Kidney (tissue), 14 donors: ENCODE measurements around the gene DUSP22. TPM values are rescaled to one million over a fixed set of nuclear protein-coding genes. Genes with fewer than 3 reads are reported as not detected.

Experiments
- DNase-seq, 5 donors: peaks; one replicate each; pipeline ENCODE4 v3.0.0-alpha.2; 2013 to 2020
- FAIRE-seq: peaks from 2 replicates; lab custom pipeline; 2012; peaks lifted over from hg19 to GRCh38; lab: Jason Lieb, UNC
- H3K27ac ChIP-seq, 2 donors: one replicate each; pipeline ENCODE4 v1.7.0; 2013; ENCODE audit warnings: low read depth in 2 of 2, low read length in 2 of 2, inconsistent platforms in 1 of 2
- H3K27me3 ChIP-seq: one replicate; pipeline ENCODE4 v1.7.1; 2013; ENCODE audit warnings: low read length, inconsistent platforms; ENCODE audit not compliant: control insufficient read depth, insufficient read depth
- H3K36me3 ChIP-seq, 3 donors: one replicate each; pipeline versions ENCODE4 v1.7.0 to v1.7.1; 2013; ENCODE audit warnings: low read length in 3 of 3, control low read depth in 1 of 3, inconsistent platforms in 1 of 3; ENCODE audit not compliant: insufficient read depth in 3 of 3, control insufficient read depth in 2 of 3
- H3K4me1 ChIP-seq, 3 donors: one replicate each; pipeline versions ENCODE4 v1.7.0 to v1.7.1; 2013; ENCODE audit warnings: low read length in 3 of 3, inconsistent platforms in 1 of 3, low read depth in 1 of 3; ENCODE audit not compliant: control insufficient read depth in 2 of 3, insufficient read depth in 2 of 3
- H3K4me3 ChIP-seq, 3 donors: one replicate each; pipeline versions ENCODE4 v1.7.0 to v1.8.1; 2013; ENCODE audit warnings: low read length in 3 of 3, control low read depth in 1 of 3, inconsistent platforms in 1 of 3
- H3K9ac ChIP-seq, 3 donors: one replicate each; pipeline versions ENCODE4 v1.7.0 to v1.7.1; 2013; ENCODE audit warnings: low read length in 3 of 3, control low read depth in 1 of 3, inconsistent platforms in 1 of 3
- H3K9me3 ChIP-seq, 3 donors: one replicate each; pipeline versions ENCODE4 v1.7.0 to v1.7.1; 2013; ENCODE audit warnings: low read length in 3 of 3, control low read depth in 1 of 3, inconsistent platforms in 1 of 3; ENCODE audit not compliant: control insufficient read depth in 2 of 3, insufficient read depth in 1 of 3
- CTCF ChIP-seq: IDR thresholded peaks from 3 replicates; pipeline ENCODE4 v1.5.1; 2012; ENCODE audit warnings: mild to moderate bottlenecking, moderate library complexity, borderline replicate concordance; ENCODE audit not compliant: insufficient read depth; ENCODE audit errors: extremely low read depth
- intact Hi-C: fragments of 100-400 bp; cut with DNase I; formaldehyde crosslinking; loops from one replicate; pipeline ENCODE4 v1.11.1; 2022
- polyA plus RNA-seq: library from polyadenylated mRNA; stranded (reverse); fragments of 350-450 nt; fragmentation: Illumina TruSeq; extraction: RNeasy Lipid Tissue Mini Kit (QIAGEN cat#74804); gene quantifications from one replicate; pipeline ENCODE4 v1.2.3, GENCODE V29; 2014; ENCODE audit warnings: low read depth, low replicate concordance; ENCODE audit not compliant: insufficient read depth
- total RNA-seq: library from RNA; stranded (reverse); fragmentation: NEBNext Ultra II Directional; extraction: Animal tissue kit (Norgen Biotek cat#: 25700); gene quantifications from one replicate; pipeline ENCODE4 v1.2.1, GENCODE V29; 2021
- donor health status: control.
- donor health status: control.
- donor health status: control.
- donor health status: control.
- donor health status: control.
- donor health status: DM: yes; HTN: yes; CAD: no.
- donor health status: Normal renal cell carcinoma (clear cell type).

DUSP22 gene
- total and polyA plus RNA-seq, 2 donors from 2014 or later, result 24.0 to 60.7 TPM

- Histone ChIP-seq H3K4me1 (no peaks in the 10 kb centered on the region), H3K27me3 (peaks cover 7% of the 10 kb centered on the region), H3K36me3 (no peaks in the 10 kb centered on the region), H3K9me3 (no peaks in the 10 kb centered on the region), H3K9ac (no peak overlapping the region), H3K27ac (no peak overlapping the region), H3K4me3 (no peak overlapping the region)
- DNase-seq, result peak in 3 of 5 donors; percentile 56 to 58 (median 57)
- FAIRE-seq, result no peak
- no peak for TF ChIP-seq CTCF
- intact Hi-C loops, result no loop called here
Measured at GRCh38 chr6:383856-384255, 91.6 kb downstream of the DUSP22 start.

GRCh38 chr6:384898-385297, 92.6 kb downstream of the DUSP22 start:
- intact Hi-C loops, result no loop called here
- peak in 1 of 5 donors; percentile 15 for DNase-seq
- no peak for FAIRE-seq
- no peak overlapping the region for H3K4me3 ChIP-seq
- H3K9ac ChIP-seq, result no peak overlapping the region
- H3K4me1 ChIP-seq, result no peaks in the 10 kb centered on the region
- no peak overlapping the region for H3K27ac ChIP-seq
- H3K36me3 ChIP-seq, result no peaks in the 10 kb centered on the region
- peaks cover 18% of the 10 kb centered on the region for H3K27me3 ChIP-seq
- no peaks in the 10 kb centered on the region for H3K9me3 ChIP-seq
- TF ChIP-seq CTCF, result no peak

GRCh38 chr6:385614-386013, 93.3 kb downstream of the DUSP22 start:
- intact Hi-C loops, result no loop called here
- H3K4me1 ChIP-seq, result no peaks in the 10 kb centered on the region
- peak in 2 of 5 donors; percentile 9 to 61 for DNase-seq
- H3K9me3 ChIP-seq, result no peaks in the 10 kb centered on the region
- H3K9ac ChIP-seq, result no peak overlapping the region
- FAIRE-seq, result no peak
- H3K27ac ChIP-seq, result no peak overlapping the region
- no peak overlapping the region for H3K4me3 ChIP-seq
- H3K27me3 ChIP-seq, result peaks cover 24% of the 10 kb centered on the region
- no peak for TF ChIP-seq CTCF
- no peaks in the 10 kb centered on the region for H3K36me3 ChIP-seq

GRCh38 chr6:386688-387266, 94.5 kb downstream of the DUSP22 start:
- no peak overlapping the region for H3K9ac ChIP-seq
- TF ChIP-seq CTCF, result no peak
- no peak overlapping the region for H3K27ac ChIP-seq
- H3K9me3 ChIP-seq, result no peaks in the 10 kb centered on the region
- intact Hi-C loops, result no loop called here
- peaks cover 30% of the 10 kb centered on the region for H3K27me3 ChIP-seq
- DNase-seq, result peak in 1 of 5 donors; percentile 22
- H3K4me1 ChIP-seq, result peaks cover 0 to 6% (median 0%) of the 10 kb centered on the region in 3 donors
- no peak for FAIRE-seq
- no peak overlapping the region for H3K4me3 ChIP-seq
- no peaks in the 10 kb centered on the region for H3K36me3 ChIP-seq
